ENCODE results near the gene PDZD7. TPM values are rescaled to one million over a fixed set of nuclear protein-coding genes. Genes with fewer than 3 reads are reported as not detected.
"Not testable (repeated sequence)": the region's sequence is repeated elsewhere in the genome, so short reads cannot be mapped to it uniquely, and the experiment has no call there.

The PDZD7 gene
- total RNA-seq, 1 donor from 2014 or later, result 0.27 TPM

GRCh38 chr10:101036726-101037125 lies 5.8 kb upstream of the PDZD7 start:
- Histone ChIP-seq H3K27ac (replicated peaks) (no peak overlapping the region), H3K4me1 (peaks cover 34% of the 10 kb centered on the region), H3K9me3 (replicated peaks) (no peaks in the 10 kb centered on the region), H3K36me3 (peaks cover 57% of the 10 kb centered on the region), H3K4me3 (no peak overlapping the region), H3K27me3 (ENCODE audit: low read depth) (no peaks in the 10 kb centered on the region)
- no peak for TF ChIP-seq CTCF (IDR thresholded peaks at IDR 0.05; ENCODE audit: borderline replicate concordance)
- intact Hi-C loops (cut with micrococcal nuclease), result no loop called here
- DNase-seq, result no peak

- no peak for DNase-seq
- H3K27ac ChIP-seq (replicated peaks), result no peak overlapping the region
- intact Hi-C loops (cut with micrococcal nuclease), result no loop called here
- peaks cover 34% of the 10 kb centered on the region for H3K4me1 ChIP-seq
- no peaks in the 10 kb centered on the region for H3K27me3 ChIP-seq (ENCODE audit: low read depth)
- H3K4me3 ChIP-seq, result no peak overlapping the region
- H3K9me3 ChIP-seq (replicated peaks), result no peaks in the 10 kb centered on the region
- TF ChIP-seq CTCF (IDR thresholded peaks at IDR 0.05; ENCODE audit: borderline replicate concordance), result no peak
- peaks cover 57% of the 10 kb centered on the region for H3K36me3 ChIP-seq
These were observed 5.2 kb upstream of the PDZD7 start for GRCh38 chr10:101035916-101036702.

GRCh38 chr10:101035314-101035713 lies 4.4 kb upstream of the PDZD7 start:
- intact Hi-C loops (cut with micrococcal nuclease), result no loop called here
- H3K36me3 ChIP-seq, result peaks cover 57% of the 10 kb centered on the region

GRCh38 chr10:101034404-101034803 lies 3.5 kb upstream of the PDZD7 start:
- H3K4me3 ChIP-seq; H3K27me3 ChIP-seq (ENCODE audit: low read depth); intact Hi-C loops (cut with micrococcal nuclease); DNase-seq; H3K9me3 ChIP-seq (replicated peaks); H3K27ac ChIP-seq (replicated peaks): not testable (repeated sequence)
- Histone ChIP-seq H3K36me3 (peaks cover 50% of the 10 kb centered on the region), H3K4me1 (peaks cover 40% of the 10 kb centered on the region)

More at GRCh38 chr10:101035314-101035713, 4.4 kb upstream of the PDZD7 start:
- H3K9me3 ChIP-seq (replicated peaks), result no peaks in the 10 kb centered on the region
- DNase-seq, result no peak
- H3K4me1 ChIP-seq, result peaks cover 37% of the 10 kb centered on the region
- H3K27ac ChIP-seq (replicated peaks), result no peak overlapping the region
- no peak overlapping the region for H3K4me3 ChIP-seq
- H3K27me3 ChIP-seq (ENCODE audit: low read depth), result no peaks in the 10 kb centered on the region
- no peak for TF ChIP-seq CTCF (IDR thresholded peaks at IDR 0.05; ENCODE audit: borderline replicate concordance)

GRCh38 chr10:101033276-101033675 lies 2.3 kb upstream of the PDZD7 start:
- peak overlapping the region; percentile 94 for H3K4me3 ChIP-seq
- H3K27ac ChIP-seq (replicated peaks), result peak overlapping the region; percentile 97
- no peak for TF ChIP-seq CTCF (IDR thresholded peaks at IDR 0.05; ENCODE audit: borderline replicate concordance)
- H3K36me3 ChIP-seq, result peaks cover 38% of the 10 kb centered on the region
- intact Hi-C loops (cut with micrococcal nuclease), result no loop called here
- peaks cover 40% of the 10 kb centered on the region for H3K4me1 ChIP-seq
- no peak for DNase-seq
- H3K9me3 ChIP-seq (replicated peaks), result no peaks in the 10 kb centered on the region
- no peaks in the 10 kb centered on the region for H3K27me3 ChIP-seq (ENCODE audit: low read depth)

DNA sequence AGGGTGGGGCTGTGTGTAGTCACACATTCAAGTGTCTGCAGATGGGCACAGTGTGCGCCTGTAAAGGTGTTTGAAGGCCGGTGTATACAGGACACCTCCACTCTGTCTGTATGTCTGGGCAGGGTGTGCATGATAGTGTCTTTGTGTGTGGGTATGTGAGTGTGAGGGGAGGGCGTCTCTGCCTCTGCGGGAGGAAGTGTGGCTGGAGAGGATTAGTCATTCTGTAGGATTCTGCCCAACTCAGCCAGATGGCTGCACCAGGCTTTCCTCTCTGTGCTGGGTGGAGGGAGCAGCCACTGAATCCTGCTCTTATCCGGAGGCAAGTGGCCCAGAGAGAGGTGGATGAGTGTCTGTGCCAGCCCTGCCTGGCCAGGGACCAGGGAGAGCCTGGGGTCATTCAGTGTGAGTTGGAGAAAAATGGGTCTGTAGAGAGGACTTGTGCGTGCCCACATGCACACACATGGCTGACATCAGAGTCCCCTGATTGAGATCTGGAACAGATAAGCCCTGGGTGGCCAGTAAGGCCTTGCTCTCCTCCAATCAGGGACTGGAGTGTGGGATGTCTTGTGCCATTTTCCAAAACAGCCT lies 1.8 kb upstream of the PDZD7 start:
- intact Hi-C loops (cut with micrococcal nuclease), result no loop called here

More for the DNA sequence above, 1.8 kb upstream of the PDZD7 start:
- H3K36me3 ChIP-seq, result peaks cover 33% of the 10 kb centered on the region
- H3K27ac ChIP-seq (replicated peaks), result peak overlapping the region; percentile 97
- H3K9me3 ChIP-seq (replicated peaks), result no peaks in the 10 kb centered on the region
- no peak for TF ChIP-seq CTCF (IDR thresholded peaks at IDR 0.05; ENCODE audit: borderline replicate concordance)
- H3K4me3 ChIP-seq, result peak overlapping the region; percentile 94
- peaks cover 40% of the 10 kb centered on the region for H3K4me1 ChIP-seq
- peaks cover 3% of the 10 kb centered on the region for H3K27me3 ChIP-seq (ENCODE audit: low read depth)
- DNase-seq, result peak; percentile 57
